Omental fat pad (tissue), 4 donors: ENCODE measurements around the gene VIPR1. TPM values are rescaled to one million over a fixed set of nuclear protein-coding genes. Genes with fewer than 3 reads are reported as not detected.

Experiments used
- ATAC-seq: fragments of 150-250 bp; one replicate; pipeline ENCODE4 v1.9.1; 2016; ENCODE audit warnings: mild to moderate bottlenecking, moderate library complexity; ENCODE audit not compliant: low FRiP score
- DNase-seq: peaks from one replicate; pipeline ENCODE4 v3.0.0-alpha.2; 2019; ENCODE audit warnings: low spot score
- total RNA-seq, 4 donors: library from RNA; depleted of rRNA; stranded (reverse); fragments of >200 nt; gene quantifications; one replicate each; pipeline ENCODE4 v1.1.0, GENCODE V29; 2016
- TF ChIP-seq, protein P1 (sequence below), 3 donors: fragments of 450-650 bp; IDR thresholded peaks; one replicate each; pipeline ENCODE4 v1.5.1; 2016 to 2017; ENCODE audit warnings: antibody characterized with exemption in 3 of 3, mild to moderate bottlenecking in 3 of 3, moderate library complexity in 2 of 3

VIPR1 gene
- total RNA-seq, 4 donors from 2014 or later = 2.9 to 73.8 (median 6.2) TPM

DNA sequence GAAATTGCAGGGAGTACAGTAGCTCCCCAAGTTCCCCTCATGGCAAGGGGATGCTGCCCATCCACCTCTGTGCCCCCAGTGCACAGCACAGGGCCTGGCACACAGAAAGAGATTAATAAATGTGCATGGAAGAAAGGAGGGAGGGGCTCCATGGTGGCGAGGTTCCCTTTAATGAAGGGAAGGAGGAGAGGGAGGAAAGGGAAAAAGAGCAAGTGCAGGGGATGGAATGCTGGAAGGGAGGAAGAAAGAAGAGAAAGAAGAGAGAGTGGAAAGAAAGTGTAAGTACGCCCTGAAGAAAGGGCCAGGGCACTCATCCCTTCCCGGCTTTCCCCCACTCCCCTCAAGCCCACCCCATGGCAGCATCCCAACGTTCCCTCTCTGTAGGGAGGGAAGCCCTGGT lies 1.5 kb upstream of the VIPR1 start:
- no peak for DNase-seq
- no peak for ATAC-seq
- TF ChIP-seq, protein P1, sequence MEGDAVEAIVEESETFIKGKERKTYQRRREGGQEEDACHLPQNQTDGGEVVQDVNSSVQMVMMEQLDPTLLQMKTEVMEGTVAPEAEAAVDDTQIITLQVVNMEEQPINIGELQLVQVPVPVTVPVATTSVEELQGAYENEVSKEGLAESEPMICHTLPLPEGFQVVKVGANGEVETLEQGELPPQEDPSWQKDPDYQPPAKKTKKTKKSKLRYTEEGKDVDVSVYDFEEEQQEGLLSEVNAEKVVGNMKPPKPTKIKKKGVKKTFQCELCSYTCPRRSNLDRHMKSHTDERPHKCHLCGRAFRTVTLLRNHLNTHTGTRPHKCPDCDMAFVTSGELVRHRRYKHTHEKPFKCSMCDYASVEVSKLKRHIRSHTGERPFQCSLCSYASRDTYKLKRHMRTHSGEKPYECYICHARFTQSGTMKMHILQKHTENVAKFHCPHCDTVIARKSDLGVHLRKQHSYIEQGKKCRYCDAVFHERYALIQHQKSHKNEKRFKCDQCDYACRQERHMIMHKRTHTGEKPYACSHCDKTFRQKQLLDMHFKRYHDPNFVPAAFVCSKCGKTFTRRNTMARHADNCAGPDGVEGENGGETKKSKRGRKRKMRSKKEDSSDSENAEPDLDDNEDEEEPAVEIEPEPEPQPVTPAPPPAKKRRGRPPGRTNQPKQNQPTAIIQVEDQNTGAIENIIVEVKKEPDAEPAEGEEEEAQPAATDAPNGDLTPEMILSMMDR (IDR thresholded peaks at IDR 0.05) = no peak

DNA sequence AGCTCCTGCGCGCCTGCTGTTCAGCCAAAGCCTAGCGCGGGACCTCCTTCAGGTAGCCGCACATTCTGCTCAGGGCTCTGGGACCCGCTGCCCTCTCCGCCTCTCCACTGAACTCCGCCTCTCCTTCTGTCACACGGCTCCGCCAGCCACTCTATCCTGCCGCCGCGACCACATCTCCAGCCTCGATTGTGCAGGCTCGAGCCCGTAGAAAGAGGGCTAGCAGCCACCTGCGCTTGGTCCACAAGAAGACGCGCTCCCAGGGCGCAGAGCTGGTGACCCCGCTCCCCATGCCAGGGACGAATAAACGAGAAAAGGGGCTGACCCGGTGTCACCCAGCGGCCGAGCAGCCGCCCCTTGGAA lies 1.1 kb upstream of the VIPR1 start:
- no peak for DNase-seq
- ATAC-seq = no peak
- TF ChIP-seq, protein P1 (IDR thresholded peaks at IDR 0.05) = no peak

DNA sequence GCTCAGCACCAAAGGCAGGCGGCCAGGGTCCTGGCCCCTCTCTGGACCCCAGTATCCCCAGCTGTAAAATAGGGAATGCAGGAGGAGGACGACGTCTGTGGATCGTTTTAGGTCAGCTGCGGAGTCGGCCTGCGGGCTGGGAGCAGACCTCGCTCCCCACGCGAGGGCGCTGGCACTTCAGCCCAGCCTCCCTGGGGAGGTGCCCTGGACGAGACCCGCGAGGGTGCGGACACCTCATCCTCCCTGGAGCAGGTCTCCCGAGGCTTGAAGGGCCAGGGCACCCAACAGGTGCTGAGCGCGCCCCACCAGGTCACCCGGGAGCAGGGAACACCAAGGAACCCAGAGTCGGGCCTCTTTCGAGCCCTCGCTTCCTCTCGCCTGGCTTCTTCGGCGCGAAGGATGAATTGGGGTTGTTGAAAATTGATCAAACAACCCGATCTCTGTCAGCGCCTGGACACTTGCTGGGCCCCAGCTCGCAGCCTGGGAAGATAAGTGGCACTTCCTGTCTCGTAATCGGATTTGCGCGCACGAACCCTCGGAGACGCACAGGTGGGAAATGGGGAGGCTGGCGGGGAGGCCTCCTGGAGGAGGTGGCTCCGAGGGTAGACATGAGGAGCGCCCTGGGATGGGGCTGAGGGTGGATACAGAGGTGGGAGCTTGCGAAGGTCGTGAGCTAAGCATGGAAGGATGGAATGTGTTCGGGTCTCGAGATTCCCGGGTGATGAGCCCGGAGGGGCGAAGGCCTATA lies 588 bp upstream of the VIPR1 start:
- ATAC-seq (peak; percentile 62), DNase-seq (no peak)
- TF ChIP-seq, protein P1 (IDR thresholded peaks at IDR 0.05) = no peak

DNA sequence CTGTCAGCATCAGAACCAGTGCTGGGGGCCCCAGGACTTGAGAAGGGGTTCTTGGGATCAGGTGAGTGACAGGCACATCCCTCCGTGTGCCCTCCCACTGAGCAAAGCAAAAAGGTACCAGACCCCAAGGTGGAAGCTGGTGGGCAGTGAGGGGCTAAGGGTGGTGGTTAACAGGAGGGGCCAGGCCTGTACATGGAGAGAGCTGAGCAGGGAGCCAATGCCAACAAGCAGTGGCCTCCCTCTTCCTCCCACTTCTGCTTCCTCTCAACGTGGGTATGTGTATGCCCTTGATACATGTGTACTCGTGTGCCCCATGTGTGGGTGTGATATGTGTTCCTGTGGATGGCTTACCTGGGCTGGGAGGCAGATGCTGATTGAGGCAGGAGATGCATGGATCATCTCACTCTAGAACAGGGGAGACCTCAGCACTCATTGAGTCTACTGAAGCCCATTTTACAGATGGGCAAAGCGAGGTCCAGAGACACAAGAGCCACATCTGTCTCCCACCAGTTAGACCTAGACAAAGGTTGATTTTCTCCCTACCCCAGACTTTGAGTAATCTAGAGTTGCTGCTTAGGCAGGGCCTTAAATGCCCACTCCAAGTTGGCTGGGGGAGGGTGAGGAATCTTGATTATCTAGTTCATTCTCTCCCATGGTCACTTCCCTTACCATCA lies 945 bp downstream of the VIPR1 start:
- TF ChIP-seq, protein P1 (IDR thresholded peaks at IDR 0.05) = no peak
- DNase-seq (no peak), ATAC-seq (no peak)

DNA sequence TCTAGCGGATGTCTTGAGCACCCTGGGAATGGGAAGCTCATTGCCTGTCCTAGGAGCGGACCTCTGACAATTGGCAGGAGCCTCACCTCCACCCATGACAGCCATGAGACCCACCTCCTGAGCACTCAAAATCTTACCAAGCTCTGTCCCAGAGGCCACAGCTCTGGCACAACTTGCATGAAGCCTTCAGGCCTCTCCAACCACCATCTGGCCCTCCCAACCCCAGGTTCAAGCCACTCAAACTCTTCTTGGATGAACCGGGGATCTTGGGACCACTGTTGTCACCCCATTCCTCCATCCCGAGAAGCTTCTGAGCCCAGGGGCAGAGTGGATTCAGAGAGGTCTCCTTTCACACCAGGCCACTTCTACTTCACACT lies 1.5 kb downstream of the VIPR1 start:
- TF ChIP-seq, protein P1 (IDR thresholded peaks at IDR 0.05) = no peak
- no peak for ATAC-seq

DNA sequence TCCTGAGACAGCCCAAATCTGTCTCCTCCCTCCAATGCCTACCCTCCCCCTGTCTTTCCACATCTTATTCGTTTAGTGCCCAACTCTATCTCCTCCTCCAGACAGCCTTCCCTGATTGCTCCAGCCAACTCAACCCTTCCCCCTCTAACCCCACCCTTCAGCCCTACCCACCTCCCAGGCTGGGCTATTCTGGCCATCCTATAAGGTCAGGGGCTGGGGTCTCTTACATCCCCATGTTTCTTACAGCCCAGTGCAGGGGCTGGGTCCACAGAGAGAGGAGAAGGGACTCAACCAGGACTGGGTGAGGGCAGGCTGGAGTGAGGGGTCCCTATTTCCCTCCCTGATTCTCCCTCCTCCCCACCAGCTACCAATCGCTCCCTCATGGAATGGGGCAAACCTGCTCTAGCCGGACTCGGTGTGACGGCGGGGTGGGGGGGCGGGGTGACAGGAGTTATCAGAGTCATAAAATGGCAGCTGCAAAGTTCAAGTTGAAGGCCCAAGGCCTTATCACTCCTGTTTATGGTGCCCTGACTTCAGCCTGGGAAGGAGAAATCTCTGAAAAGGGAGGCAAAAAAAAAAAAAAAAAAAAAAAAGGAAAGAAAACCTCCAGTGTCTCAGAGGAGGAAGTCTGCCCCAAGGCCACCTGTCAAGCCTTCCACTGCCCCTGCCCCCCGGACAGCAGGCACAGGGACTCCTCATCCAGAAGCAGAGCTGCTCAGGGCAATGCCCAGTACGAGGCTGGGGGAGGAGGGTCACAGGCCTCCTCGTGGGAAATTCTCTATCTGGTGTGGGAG lies 2.1 kb downstream of the VIPR1 start:
- TF ChIP-seq, protein P1 (IDR thresholded peaks at IDR 0.05) = no peak
- DNase-seq (no peak), ATAC-seq (no peak)

More for the DNA sequence above, 1.5 kb downstream of the VIPR1 start:
- DNase-seq = no peak
